Measurements from ENCODE around the gene TM4SF1.

- TF ChIP-seq BMI1 (IDR thresholded peaks at IDR 0.05; ENCODE audit: low read length) (no peak), E2F5 (CRISPR knock-in tag; IDR thresholded peaks at IDR 0.05) (no peak), CTCF (IDR thresholded peaks at IDR 0.05 in 2 of 3, conservative IDR thresholded peaks at IDR 0.05 in 1 of 3; ENCODE audit: insufficient read depth in 2 of 3, low read depth in 1 of 3, low read length in 3 of 3) (no peak), CBX5 (IDR thresholded peaks at IDR 0.05; ENCODE audit: borderline replicate concordance, low read depth) (no peak)
These were observed 5.1 kb upstream of the TM4SF1 start for GRCh38 chr3:149382518-149382917.
